ENCODE measurements around the gene PCDHGA10.

GRCh38 chr5:141422742-141423291, 10.0 kb downstream of the PCDHGA10 start:
- TF ChIP-seq CTCF (IDR thresholded peaks at IDR 0.05; ENCODE audit: poor library complexity, severe bottlenecking) (no peak), RAD21 (conservative IDR thresholded peaks at IDR 0.05) (no peak), POLR2AphosphoS5 (IDR thresholded peaks at IDR 0.05) (no peak), TAF1 (IDR thresholded peaks at IDR 0.05; ENCODE audit: low read depth) (no peak), EP300 (conservative IDR thresholded peaks at IDR 0.05; ENCODE audit: poor library complexity, severe bottlenecking) (no peak)
